Measurements from ENCODE around the gene GREB1.

The GREB1 gene

DNA sequence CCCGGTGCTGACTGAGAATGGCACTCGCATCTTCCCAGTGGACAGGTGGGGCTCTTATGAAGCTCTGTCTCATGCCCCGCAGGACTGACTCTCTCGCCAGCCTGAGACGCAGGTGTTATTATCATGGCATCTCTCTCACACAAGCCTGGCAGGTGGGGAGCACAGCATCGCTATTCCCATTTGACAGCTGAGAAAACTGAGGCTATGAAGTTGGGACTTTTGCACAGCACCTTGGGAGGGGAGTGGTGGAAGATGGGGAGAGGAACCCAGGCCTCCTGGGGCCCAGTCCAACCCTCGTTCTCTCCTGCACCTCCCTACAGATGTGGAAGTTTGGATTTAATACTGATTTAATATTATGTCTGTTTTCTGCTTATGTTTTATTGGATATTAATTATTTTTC, 145.2 kb downstream of the GREB1 start:
- in situ Hi-C loops (cut with HindIII; ENCODE audit: low sequenced_read_pairs) = no loop called here

DNA sequence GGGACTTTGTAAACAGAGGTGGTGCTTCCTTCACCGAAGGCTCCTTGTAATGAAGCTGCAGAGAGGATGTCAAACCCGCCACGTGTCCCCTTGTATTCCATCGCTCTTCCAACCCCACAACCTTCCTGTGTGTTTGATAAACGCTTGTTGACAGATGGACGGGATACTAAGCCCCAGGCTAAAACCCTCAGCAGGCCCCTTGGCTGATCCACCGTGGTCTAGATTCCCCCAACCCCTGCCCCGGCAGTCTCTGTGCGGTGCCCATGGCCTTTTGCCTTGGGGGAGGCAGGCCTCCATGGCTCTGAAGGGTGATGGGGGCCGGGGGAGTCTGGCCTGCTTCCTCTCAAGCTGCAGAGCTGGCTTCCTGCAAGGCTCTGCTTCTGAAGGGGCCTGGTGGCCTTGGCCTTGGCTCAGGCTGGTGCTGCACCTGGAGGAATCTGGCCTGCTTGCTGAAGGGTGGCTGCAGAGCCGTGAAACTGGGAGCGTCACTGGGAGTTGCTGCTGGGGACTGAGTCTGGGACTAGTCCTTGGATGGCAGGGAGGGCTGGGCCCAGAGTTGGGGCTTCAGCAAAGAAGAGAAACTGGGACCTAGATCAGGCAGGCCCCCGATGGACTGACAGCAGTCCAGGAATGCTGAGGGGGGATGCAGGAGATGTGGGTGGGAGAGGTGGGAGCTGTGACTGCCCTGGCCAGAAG, 145.8 kb downstream of the GREB1 start:
- in situ Hi-C loops (cut with HindIII; ENCODE audit: low sequenced_read_pairs) = no loop called here

DNA sequence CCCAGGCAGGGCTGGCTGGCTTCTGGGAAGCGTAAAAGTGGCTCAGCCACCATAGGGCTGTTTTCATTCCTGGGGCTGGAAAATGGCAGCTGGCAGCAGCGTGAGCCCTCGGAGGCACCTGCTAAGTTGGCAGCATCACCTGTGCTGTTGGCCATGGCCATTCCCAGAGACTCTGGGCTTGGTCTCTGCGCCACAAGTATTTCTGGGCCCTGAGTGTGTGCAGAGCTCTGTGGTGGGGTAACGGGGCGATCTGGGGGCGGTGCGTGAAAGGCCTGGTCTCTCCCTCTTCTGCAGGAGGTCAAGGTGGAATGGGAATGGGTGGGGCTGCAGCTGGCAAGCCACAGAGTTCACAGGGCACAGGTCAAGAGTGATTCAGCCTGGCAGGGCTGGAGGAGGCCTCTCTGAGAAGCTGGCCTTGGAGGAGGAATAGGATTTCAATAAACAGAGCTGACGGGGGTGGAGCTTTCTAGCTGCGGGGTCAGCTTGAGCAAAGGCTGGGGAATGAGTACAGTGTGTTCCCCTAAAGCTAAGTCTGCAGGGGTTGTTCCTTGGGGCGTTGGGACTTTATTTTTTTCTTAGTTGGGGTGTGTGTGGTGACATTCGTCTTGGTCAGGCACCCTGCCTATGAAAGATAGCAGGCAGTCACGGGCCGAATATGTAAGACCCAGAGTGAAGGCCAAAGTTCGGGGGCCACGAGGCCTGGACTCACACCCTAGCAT, 146.5 kb downstream of the GREB1 start:
- in situ Hi-C loops (cut with HindIII; ENCODE audit: low sequenced_read_pairs) = no loop called here

DNA sequence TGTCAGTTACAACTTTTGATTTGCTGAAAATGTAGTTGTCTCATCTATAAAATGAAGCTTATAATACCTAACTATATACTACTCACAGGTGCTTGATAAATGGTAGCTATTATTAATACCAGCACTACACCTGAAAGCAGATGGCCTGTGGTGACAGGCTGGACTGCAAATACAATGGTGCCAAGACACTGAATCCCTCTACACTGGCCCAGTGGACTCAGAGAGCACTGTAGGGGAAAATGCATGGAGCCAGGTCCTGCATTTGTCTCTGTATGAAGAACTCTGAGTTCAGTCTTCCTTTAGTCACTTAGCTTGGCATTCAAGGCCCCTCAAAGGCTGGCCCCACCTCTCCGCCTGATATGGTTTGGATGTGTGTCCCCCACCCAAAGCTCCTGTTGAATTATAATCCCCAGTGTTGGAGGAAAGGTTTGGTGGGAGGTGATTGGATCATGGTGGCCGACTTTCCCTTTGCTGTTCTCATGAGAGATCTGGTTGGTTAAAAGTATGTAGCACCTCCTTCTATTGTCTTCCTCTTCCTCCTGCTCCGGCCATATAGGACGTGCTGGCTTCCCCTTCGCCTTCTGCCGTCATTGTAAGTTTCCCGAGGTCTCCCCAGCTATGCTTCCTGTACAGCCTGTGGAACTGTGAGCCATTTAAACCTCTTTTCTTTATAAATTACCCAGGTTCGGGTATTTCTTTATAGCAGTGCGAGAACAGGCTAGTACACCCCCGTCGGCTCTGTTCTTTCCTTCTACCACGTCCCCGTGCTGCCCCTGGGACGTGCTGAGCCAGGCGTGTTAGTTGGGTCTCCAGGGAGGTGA, 147.3 kb downstream of the GREB1 start:
- in situ Hi-C loops (cut with HindIII; ENCODE audit: low sequenced_read_pairs) = no loop called here

DNA sequence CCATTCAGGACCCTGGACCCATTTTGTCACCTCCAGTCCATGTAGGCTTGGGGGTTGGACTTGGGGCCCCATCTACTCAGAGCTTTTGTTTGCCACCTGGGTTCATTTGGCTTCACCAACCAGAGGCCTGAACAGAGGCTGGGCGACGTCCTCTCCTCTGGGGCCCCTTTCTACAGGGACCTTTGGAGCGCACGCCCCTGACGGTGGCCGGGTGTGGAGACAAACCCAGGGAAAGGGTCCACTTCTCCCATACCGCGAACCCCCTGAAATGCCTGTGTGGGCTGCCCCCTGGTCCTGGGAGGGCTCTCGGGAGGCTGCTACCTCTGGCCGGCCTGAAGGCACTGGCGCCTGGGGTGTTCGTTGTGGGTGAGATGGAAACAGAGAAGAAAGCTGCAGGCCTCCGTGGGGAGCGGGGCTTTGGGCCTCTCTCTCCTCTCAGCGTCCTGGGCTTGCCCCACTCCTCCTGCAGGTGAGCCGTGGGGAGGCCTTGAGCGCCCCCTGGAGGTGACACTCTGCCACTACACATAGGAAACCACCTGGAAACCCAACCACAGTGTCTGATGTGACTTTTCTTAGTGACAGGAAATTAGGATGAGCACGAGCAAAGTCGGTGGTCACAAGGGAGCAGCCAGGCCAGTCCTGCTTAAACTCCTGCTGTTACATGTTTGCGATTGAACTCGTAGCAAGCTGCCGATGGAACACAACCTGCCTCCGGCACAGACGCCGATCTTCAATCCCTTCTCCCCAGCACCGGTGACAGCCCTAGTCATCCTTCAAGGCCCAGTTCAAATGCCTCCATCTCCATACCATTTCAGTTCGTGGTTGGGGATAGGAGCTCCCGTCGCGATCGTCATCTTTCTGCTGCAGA, 148.1 kb downstream of the GREB1 start:
- in situ Hi-C loops (cut with HindIII; ENCODE audit: low sequenced_read_pairs) = no loop called here

DNA sequence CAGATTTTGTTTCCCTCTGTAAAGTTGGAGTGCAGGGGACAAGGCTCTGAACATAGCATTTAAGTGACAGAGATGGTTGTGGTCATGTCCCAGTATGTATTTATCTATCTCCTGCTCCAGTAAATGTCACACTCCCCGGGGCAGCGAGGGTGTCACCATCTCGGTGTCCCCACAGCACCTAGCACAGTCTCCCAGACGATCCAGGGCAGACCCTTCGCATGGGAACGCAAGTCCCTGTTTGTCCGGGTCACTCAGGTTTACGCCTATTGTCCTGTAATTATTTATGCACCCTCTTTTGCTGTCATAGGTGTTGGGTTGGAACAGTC, 148.7 kb downstream of the GREB1 start:
- in situ Hi-C loops (cut with HindIII; ENCODE audit: low sequenced_read_pairs) = no loop called here

DNA sequence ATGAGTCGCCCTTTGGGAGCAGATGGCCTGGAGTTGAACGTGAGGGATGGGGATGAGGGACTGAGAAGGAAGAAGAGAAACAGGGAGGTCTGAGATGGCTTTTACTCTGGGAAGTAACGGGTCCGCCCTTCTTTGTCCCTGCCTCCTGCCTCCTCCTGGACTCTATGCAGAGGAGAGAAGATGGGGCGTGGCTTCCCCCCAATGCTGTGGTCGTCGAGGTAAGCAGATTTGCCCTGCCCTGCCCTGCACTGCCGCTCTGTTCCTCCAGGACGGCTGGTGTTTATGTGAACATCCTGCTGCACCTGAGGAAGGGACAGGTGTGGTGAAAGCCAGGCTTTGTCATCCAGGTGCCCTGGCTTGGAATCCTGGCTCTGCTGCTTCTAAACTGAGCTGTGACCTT, 149.6 kb downstream of the GREB1 start:
- in situ Hi-C loops (cut with HindIII; ENCODE audit: low sequenced_read_pairs) = no loop called here

DNA sequence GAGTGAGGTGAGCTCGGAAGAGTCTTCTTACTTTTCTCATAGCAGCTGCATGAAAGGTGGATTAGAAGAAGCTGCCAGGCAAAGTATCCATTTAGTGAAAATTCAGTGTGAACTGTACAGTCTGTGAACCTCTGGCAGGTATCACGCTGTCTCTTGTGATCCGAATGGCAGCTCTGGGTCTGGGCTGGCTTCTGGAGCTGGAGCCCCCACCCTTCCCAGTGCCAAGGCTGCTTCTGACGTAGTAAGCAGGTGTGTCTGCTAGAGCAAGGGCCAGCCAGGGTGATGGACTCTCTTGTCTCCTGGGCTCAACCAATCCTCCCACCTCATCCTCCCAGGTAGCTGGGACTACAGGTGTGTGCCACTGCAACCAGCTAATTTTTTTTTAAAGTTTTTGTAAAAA, 150.1 kb downstream of the GREB1 start:
- in situ Hi-C loops (cut with HindIII; ENCODE audit: low sequenced_read_pairs) = no loop called here

DNA sequence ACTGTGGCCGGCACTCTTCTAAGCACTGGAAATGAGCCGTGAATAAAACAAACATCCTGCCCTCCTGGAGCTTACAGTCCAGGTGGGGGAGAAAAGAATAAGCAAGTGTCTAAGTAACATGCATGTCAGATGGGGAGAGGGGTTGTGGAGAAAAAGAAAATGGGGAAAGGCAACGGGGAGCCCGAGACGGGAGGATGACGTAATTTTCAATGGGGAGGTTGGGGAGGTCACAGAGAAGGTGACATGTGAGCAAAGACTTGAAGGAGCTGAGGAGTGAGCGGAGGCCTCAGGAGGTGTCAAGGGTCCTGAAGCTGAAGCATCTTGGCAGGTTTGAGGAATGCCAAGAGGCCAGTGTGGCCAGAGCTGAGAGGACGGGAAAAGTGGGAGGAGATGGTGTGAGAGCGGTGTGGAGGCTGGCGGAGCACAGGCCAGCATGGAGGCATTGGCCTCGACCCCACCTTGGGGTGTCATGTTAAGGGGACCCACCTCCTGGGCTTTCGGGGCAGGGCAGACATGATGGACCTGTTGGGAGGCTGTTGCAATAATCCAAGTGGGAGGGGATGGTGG, 151.1 kb downstream of the GREB1 start:
- in situ Hi-C loops (cut with HindIII; ENCODE audit: low sequenced_read_pairs) = no loop called here

DNA sequence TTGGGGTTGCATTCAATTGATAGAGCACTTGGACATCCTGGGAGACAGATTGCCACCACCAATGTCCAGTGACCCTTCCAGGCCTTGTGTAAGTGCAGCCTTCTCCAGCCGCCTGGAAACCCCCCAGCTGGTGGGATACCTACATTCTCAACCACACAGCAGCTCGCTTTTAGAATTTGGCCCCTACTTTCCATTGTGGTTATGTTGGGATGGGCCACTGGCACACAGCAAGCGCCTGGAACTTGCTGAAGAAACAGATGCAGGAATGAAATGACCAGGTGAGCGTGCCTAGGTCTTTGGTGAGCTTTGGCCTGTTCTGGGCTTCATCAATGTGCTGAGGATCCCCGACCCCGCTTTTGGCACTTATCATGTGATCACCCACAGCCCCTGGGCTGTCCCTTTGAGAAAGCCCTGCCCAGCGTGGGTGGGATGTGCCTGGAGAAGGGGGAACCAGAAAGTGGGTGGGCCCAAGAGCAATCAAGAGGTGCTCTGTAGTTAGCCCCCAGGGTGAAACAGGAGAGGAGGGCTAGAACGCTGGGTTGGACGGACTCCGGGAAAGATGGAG, 152.1 kb downstream of the GREB1 start:
- in situ Hi-C loops (cut with HindIII; ENCODE audit: low sequenced_read_pairs) = no loop called here

DNA sequence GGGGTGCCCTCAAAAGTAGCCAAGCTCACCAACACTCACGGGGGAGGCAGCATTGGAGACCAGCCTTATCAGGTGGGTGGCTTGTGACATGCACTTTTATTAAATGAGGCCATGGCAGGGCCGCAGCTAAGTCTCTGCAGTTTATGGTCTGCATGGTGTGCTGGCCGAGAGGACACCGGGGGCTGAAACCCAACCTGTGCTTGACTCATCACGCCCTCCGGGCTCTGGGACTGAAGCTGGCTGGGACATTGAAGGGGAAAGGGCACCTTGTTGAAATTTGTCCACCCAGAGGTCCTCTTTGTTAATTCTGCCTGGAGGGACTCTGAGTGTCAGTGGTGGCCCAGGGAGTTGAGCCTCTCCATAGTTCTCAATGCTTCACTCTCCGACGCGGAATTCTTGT, 153.9 kb downstream of the GREB1 start:
- in situ Hi-C loops (cut with HindIII; ENCODE audit: low sequenced_read_pairs) = no loop called here

DNA sequence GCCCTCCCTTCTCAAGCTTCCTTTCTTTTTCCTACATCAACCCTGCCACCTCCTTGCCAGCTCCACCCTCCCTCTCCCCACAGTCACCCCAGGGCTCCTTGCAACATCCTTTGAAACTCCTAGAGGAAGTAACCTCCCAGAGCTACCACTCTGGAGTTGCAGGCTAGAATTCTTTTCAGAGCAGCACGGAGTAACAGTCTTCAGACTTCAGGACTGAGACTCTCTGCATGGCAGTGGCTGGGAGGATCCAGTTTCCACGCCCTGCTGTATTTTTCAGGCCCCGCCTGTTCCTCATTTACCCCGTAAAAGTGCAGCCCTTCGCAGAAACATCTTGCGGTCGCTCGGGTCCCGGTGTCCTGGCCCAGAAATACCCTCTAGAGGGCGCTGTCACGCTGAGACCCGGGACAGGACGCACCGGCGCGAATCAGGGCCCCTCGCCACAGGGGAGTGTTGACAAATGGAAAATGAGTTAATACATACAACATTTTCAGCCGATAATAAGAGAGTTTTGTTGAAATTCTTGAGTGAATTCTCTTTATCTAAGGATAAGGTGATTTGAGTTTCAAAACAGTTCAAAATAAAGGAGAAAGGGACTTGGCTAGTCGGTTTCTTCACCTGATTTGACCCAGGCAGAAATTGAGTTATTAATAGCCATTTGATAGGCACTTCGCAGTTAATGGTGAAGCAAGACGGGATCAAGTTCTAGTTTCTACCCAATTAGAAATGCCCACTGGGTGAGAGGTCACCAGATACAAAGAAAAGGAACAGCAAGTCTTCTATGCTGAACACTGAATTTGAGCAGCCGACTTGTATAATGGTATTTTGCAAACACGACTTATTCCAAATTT, 154.6 kb downstream of the GREB1 start:
- in situ Hi-C loops (cut with HindIII; ENCODE audit: low sequenced_read_pairs) = no loop called here

DNA sequence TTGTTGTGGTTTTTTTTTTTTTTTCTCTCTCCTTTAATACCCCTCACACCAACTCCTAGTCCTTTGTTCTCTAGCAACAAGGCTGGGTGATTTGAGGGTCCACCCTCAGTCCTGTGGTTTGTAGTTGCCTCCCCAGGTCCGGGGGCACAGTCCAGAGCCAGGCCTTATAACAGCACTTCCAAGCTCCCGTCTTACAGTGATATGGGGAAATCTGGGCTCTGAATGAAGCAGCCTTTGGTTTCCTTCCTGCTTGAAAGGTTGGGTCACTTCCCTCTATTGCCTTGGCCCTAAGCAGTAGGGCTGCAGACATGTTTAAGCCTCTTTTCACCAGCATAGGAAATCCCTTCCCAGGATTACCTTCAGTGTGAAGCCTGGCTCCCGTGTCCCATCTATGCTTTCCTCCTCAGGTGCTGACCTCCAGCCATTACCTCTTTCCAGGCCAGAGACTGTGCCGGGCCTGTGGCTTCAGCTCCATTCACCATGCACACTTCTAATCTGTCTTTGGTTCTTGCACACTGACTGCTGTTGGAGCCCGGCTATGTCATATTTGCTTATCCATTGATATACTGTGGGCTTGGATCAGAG, 157.3 kb downstream of the GREB1 start:
- in situ Hi-C loops (cut with HindIII; ENCODE audit: low sequenced_read_pairs) = loop anchor here (10.0 kb wide), 1 partner anchor 74 kb away; no protein-coding TSS in a partner anchor
